SK-N-MC (cell line): ENCODE data around the gene EXOSC10.

Experiments used
- EZH2 ChIP-seq: fragments of 200-600 bp; sonication (generic); IDR thresholded peaks from one replicate; pipeline ENCODE4 v1.6.1; 2017; ENCODE audit warnings: antibody characterized with exemption
- FOXP2 ChIP-seq: optimal IDR thresholded peaks from 2 replicates; pipeline ENCODE3; 2011; ENCODE audit warnings: mild to moderate bottlenecking, moderate library complexity; ENCODE audit not compliant: insufficient read depth; ENCODE audit errors: extremely low read length, control extremely low read depth
- POLR2AphosphoS5 ChIP-seq: IDR thresholded peaks from 2 replicates; pipeline ENCODE4 v1.6.1; 2012; ENCODE audit warnings: mild to moderate bottlenecking, low read depth, low read length, borderline replicate concordance

GRCh38 chr1:11024154-11024873 is 75.4 kb downstream of the EXOSC10 start:
- TF ChIP-seq POLR2AphosphoS5 = no peak
- no peak for TF ChIP-seq EZH2
- TF ChIP-seq FOXP2 = no peak
